Neural cell (in vitro differentiated cells): ENCODE data around the gene HAAO. TPM values are rescaled to one million over a fixed set of nuclear protein-coding genes. Genes with fewer than 3 reads are reported as not detected.

ENCODE experiments used
- H2AFZ ChIP-seq: fragments of 200-600, 300-800 bp; sonication (generic), shearing (Covaris generic); 2 replicates; pipeline ENCODE4 v1.6.0; 2014; ENCODE audit warnings: low read depth, mild to moderate bottlenecking, antibody characterized with exemption, low read length, moderate library complexity
- H3F3A ChIP-seq: fragments of 200-600 bp; shearing (Covaris generic); 2 replicates; pipeline ENCODE4 v1.6.1; 2016; ENCODE audit warnings: mild to moderate bottlenecking, moderate library complexity, mixed read lengths, antibody characterized with exemption, low read length; ENCODE audit not compliant: insufficient read depth, poor library complexity, severe bottlenecking
- H3K27ac ChIP-seq: fragments of 200-600, 300-800 bp; sonication (generic), shearing (Covaris generic); 2 replicates; pipeline ENCODE4 v1.5.1; 2014; ENCODE audit warnings: mild to moderate bottlenecking, low read length, moderate library complexity
- H3K27me3 ChIP-seq: fragments of 300-800, 200-600 bp; sonication (generic), shearing (Covaris generic); 2 replicates; pipeline ENCODE4 v1.6.0; 2014; ENCODE audit warnings: mild to moderate bottlenecking, low read depth, low read length, moderate library complexity; ENCODE audit not compliant: insufficient read depth
- H3K36me3 ChIP-seq: fragments of 300-800, 200-600 bp; sonication (generic), shearing (Covaris generic); 2 replicates; pipeline ENCODE4 v1.5.1; 2014; ENCODE audit warnings: mild to moderate bottlenecking, antibody characterized with exemption, low read length, moderate library complexity; ENCODE audit not compliant: insufficient read depth
- H3K4me2 ChIP-seq: fragments of 300-800, 200-600 bp; sonication (generic), shearing (Covaris generic); 2 replicates; pipeline ENCODE4 v1.6.0; 2014; ENCODE audit warnings: mild to moderate bottlenecking, low read length
- H3K4me3 ChIP-seq: fragments of 300-800, 200-600 bp; sonication (generic), shearing (Covaris generic); 2 replicates; pipeline ENCODE4 v1.5.1; 2014; ENCODE audit warnings: mild to moderate bottlenecking, low read length, moderate library complexity
- H3K79me2 ChIP-seq: fragments of 200-600 bp; shearing (Covaris generic); replicated peaks from 2 replicates; pipeline ENCODE4 v1.6.0; 2014; ENCODE audit warnings: mild to moderate bottlenecking, low read length, moderate library complexity; ENCODE audit not compliant: insufficient read depth
- H3K9ac ChIP-seq: fragments of 300-800, 200-600 bp; sonication (generic), shearing (Covaris generic); 2 replicates; pipeline ENCODE4 v1.6.1; 2016; ENCODE audit warnings: mild to moderate bottlenecking, low read length, mixed read lengths
- H3K9me2 ChIP-seq: fragments of 200-600 bp; shearing (Covaris generic); 2 replicates; pipeline ENCODE4 v1.6.1; 2016; ENCODE audit warnings: mild to moderate bottlenecking, low read length, mixed read lengths; ENCODE audit not compliant: insufficient read depth
- H3K9me3 ChIP-seq: fragments of 200-600, 300-800 bp; sonication (generic), shearing (Covaris generic); 2 replicates; pipeline ENCODE4 v1.6.1; 2016; ENCODE audit warnings: mild to moderate bottlenecking, mixed run types, low read length, moderate library complexity, mixed read lengths
- H4K20me1 ChIP-seq: fragments of 200-600 bp; shearing (Covaris generic); 2 replicates; pipeline ENCODE4 v1.6.1; 2016; ENCODE audit warnings: mild to moderate bottlenecking, mixed run types; ENCODE audit not compliant: insufficient read depth
- EP300 ChIP-seq: fragments of 450-650 bp; conservative IDR thresholded peaks from 2 replicates; pipeline ENCODE4 v1.6.1; 2014; ENCODE audit warnings: antibody characterized with exemption, mild to moderate bottlenecking, moderate library complexity; ENCODE audit not compliant: poor library complexity, severe bottlenecking
- EZH2 ChIP-seq: fragments of 200-600, 300-800 bp; shearing (Covaris generic), sonication (generic); IDR thresholded peaks from 2 replicates; pipeline ENCODE4 v1.6.1; 2014; ENCODE audit warnings: antibody characterized with exemption, low read length, borderline replicate concordance, mild to moderate bottlenecking; ENCODE audit not compliant: insufficient read depth, poor library complexity, severe bottlenecking
- MXI1 ChIP-seq: fragments of 450-650 bp; conservative IDR thresholded peaks from 2 replicates; pipeline ENCODE4 v1.6.1; 2014; ENCODE audit warnings: antibody characterized with exemption, mild to moderate bottlenecking; ENCODE audit not compliant: poor library complexity, severe bottlenecking
- POLR2AphosphoS5 ChIP-seq: IDR thresholded peaks from 2 replicates; pipeline ENCODE4 v1.6.1; 2012
- RAD21 ChIP-seq: fragments of 450-650 bp; conservative IDR thresholded peaks from 2 replicates; pipeline ENCODE4 v1.6.1; 2014; ENCODE audit warnings: antibody characterized with exemption, mild to moderate bottlenecking, moderate library complexity
- REST ChIP-seq: IDR thresholded peaks from 2 replicates; pipeline ENCODE4 v1.6.1; 2012; ENCODE audit warnings: borderline replicate concordance
- SMC3 ChIP-seq: fragments of 450-650 bp; conservative IDR thresholded peaks from 2 replicates; pipeline ENCODE4 v1.6.1; 2014; ENCODE audit warnings: antibody characterized with exemption, mild to moderate bottlenecking, moderate library complexity; ENCODE audit not compliant: poor library complexity
- TAF1 ChIP-seq: IDR thresholded peaks from 2 replicates; pipeline ENCODE4 v1.6.1; 2012; ENCODE audit warnings: low read depth
- polyA plus RNA-seq: library from polyadenylated mRNA; depleted of rRNA; stranded (reverse); fragments of >200 nt; gene quantifications from 2 replicates; pipeline ENCODE4 v1.2.3, GENCODE V29; 2014
- TF ChIP-seq, protein P1 (sequence below): fragments of 450-650 bp; IDR thresholded peaks from 2 replicates; pipeline ENCODE4 v1.5.1; 2014; ENCODE audit warnings: antibody characterized with exemption, mild to moderate bottlenecking, moderate library complexity; ENCODE audit not compliant: poor library complexity, severe bottlenecking

The HAAO gene
- polyA plus RNA-seq, 1 donor from 2014 or later = not detected

GRCh38 chr2:42784204-42784880 is 8.0 kb downstream of the HAAO start:
- Histone ChIP-seq H4K20me1 (no peaks in the 10 kb centered on the region), H3K4me3 (no peak overlapping the region), H3K79me2 (no peaks in the 10 kb centered on the region), H3K9me3 (no peaks in the 10 kb centered on the region), H3F3A (no peaks in the 10 kb centered on the region), H3K4me2 (no peak overlapping the region), H3K36me3 (no peaks in the 10 kb centered on the region), H2AFZ (no peak overlapping the region), H3K27me3 (no peaks in the 10 kb centered on the region), H3K27ac (no peak overlapping the region), H3K9me2 (no peaks in the 10 kb centered on the region), H3K9ac (no peak overlapping the region)
- no peak for TF ChIP-seq POLR2AphosphoS5
- TF ChIP-seq, protein P1, sequence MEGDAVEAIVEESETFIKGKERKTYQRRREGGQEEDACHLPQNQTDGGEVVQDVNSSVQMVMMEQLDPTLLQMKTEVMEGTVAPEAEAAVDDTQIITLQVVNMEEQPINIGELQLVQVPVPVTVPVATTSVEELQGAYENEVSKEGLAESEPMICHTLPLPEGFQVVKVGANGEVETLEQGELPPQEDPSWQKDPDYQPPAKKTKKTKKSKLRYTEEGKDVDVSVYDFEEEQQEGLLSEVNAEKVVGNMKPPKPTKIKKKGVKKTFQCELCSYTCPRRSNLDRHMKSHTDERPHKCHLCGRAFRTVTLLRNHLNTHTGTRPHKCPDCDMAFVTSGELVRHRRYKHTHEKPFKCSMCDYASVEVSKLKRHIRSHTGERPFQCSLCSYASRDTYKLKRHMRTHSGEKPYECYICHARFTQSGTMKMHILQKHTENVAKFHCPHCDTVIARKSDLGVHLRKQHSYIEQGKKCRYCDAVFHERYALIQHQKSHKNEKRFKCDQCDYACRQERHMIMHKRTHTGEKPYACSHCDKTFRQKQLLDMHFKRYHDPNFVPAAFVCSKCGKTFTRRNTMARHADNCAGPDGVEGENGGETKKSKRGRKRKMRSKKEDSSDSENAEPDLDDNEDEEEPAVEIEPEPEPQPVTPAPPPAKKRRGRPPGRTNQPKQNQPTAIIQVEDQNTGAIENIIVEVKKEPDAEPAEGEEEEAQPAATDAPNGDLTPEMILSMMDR = no peak

GRCh38 chr2:42783511-42783910 is 8.9 kb downstream of the HAAO start:
- H3K9ac ChIP-seq = no peak overlapping the region
- H3K36me3 ChIP-seq = no peaks in the 10 kb centered on the region
- H4K20me1 ChIP-seq = no peaks in the 10 kb centered on the region
- no peaks in the 10 kb centered on the region for H3K9me3 ChIP-seq
- H3K27me3 ChIP-seq = no peaks in the 10 kb centered on the region
- H2AFZ ChIP-seq = no peak overlapping the region
- H3K4me3 ChIP-seq = no peak overlapping the region
- H3K4me2 ChIP-seq = no peak overlapping the region
- H3K79me2 ChIP-seq = no peaks in the 10 kb centered on the region
- TF ChIP-seq EP300 (no peak), RAD21 (no peak), TAF1 (no peak), EZH2 (no peak), REST (no peak), MXI1 (no peak), POLR2AphosphoS5 (no peak), SMC3 (no peak)
- TF ChIP-seq, protein P1 = no peak
- no peak overlapping the region for H3K27ac ChIP-seq
- no peaks in the 10 kb centered on the region for H3K9me2 ChIP-seq
- H3F3A ChIP-seq = no peaks in the 10 kb centered on the region
